WTC11 (cell line): ENCODE data around the gene CCDC12. TPM values are rescaled to one million over a fixed set of nuclear protein-coding genes. Genes with fewer than 3 reads are reported as not detected.
A peak's percentile ranks its signal among the peaks of the same experiment; 100 is the strongest.

Source experiments
- ATAC-seq: fragments of 200-7000 bp; cut with Tn5 transposase; 2 replicates; pipeline ENCODE4 v1.10.0; 2021; ENCODE audit warnings: mild to moderate bottlenecking, moderate library complexity
- CTCF ChIA-PET: fragments of 300-600 bp; sonication (Branson Sonifier 250); formaldehyde crosslinking; loops from one replicate; lab custom pipeline; 2021; ENCODE audit warnings: antibody characterized with exemption; lab: Charles Lee
- POLR2A ChIA-PET: fragments of 350-600 bp; sonication (Branson Sonifier 250); formaldehyde crosslinking; loops from one replicate; lab custom pipeline; 2021; ENCODE audit warnings: antibody characterized with exemption; lab: Charles Lee
- DNase-seq: peaks from one replicate; pipeline ENCODE4 v3.0.0; 2021; ENCODE audit warnings: low spot score
- H3K27ac Mint-ChIP-seq: 2 replicates; pipeline ENCODE4 v1.8.0; 2021; ENCODE audit warnings: mixed read lengths
- H3K27me3 Mint-ChIP-seq: 2 replicates; pipeline ENCODE4 v1.8.0; 2021; ENCODE audit warnings: low read depth, mild to moderate bottlenecking, moderate library complexity, mixed read lengths
- H3K36me3 Mint-ChIP-seq: 2 replicates; pipeline ENCODE4 v1.8.0; 2021; ENCODE audit warnings: mixed read lengths
- H3K4me1 Mint-ChIP-seq: 2 replicates; pipeline ENCODE4 v1.8.0; 2022; ENCODE audit warnings: mixed read lengths
- H3K4me3 Mint-ChIP-seq: 2 replicates; pipeline ENCODE4 v1.8.0; 2021; ENCODE audit warnings: mild to moderate bottlenecking, moderate library complexity, mixed read lengths
- H3K9me3 Mint-ChIP-seq: 2 replicates; pipeline ENCODE4 v1.8.0; 2021; ENCODE audit warnings: mixed read lengths
- CTCF ChIP-seq: fragments of 200-600 bp; IDR thresholded peaks from 2 replicates; pipeline ENCODE4 v1.8.0; 2022; ENCODE audit warnings: antibody characterized with exemption
- E2F4 ChIP-seq: sonication (generic); formaldehyde crosslinking; IDR thresholded peaks from 2 replicates; pipeline ENCODE4 v1.8.1; 2022; ENCODE audit warnings: low read depth, mild to moderate bottlenecking, moderate library complexity, missing genetic modification reagents, borderline replicate concordance
- FOXP1 ChIP-seq: sonication (generic); formaldehyde crosslinking; IDR thresholded peaks from 2 replicates; pipeline ENCODE4 v1.8.0; 2022; ENCODE audit warnings: missing genetic modification reagents, mild to moderate bottlenecking, moderate library complexity, borderline replicate concordance
- GRHL2 ChIP-seq: fragments of 250-450 bp; sonication (Bioruptor Pico); IDR thresholded peaks from 2 replicates; pipeline ENCODE4 v1.8.0; 2022; ENCODE audit warnings: mild to moderate bottlenecking, moderate library complexity; ENCODE audit not compliant: insufficient replicate concordance, severe bottlenecking
- GTF2I ChIP-seq: fragments of 250-450 bp; sonication (Bioruptor Pico); conservative IDR thresholded peaks from 2 replicates; pipeline ENCODE4 v1.4.0; 2021; ENCODE audit warnings: mild to moderate bottlenecking
- KAT7 ChIP-seq: sonication (generic); formaldehyde crosslinking; IDR thresholded peaks from 2 replicates; pipeline ENCODE4 v1.8.1; 2023; ENCODE audit warnings: missing genetic modification reagents, mild to moderate bottlenecking, borderline replicate concordance
- TP53 ChIP-seq: sonication (generic); formaldehyde crosslinking; IDR thresholded peaks from 2 replicates; pipeline ENCODE4 v1.8.1; 2023; ENCODE audit warnings: mild to moderate bottlenecking, missing genetic modification reagents
- total RNA-seq: library from RNA; stranded (reverse); gene quantifications from 3 replicates; pipeline ENCODE4 v1.2.3, GENCODE V29; 2021
- TF ChIP-seq, protein P1 (sequence below): sonication (generic); formaldehyde crosslinking; IDR thresholded peaks from 2 replicates; pipeline ENCODE4 v1.8.0; 2023; ENCODE audit warnings: missing genetic modification reagents
- TF ChIP-seq, protein P2 (sequence below): sonication (generic); formaldehyde crosslinking; IDR thresholded peaks from 2 replicates; pipeline ENCODE4 v1.8.1; 2023; ENCODE audit warnings: mild to moderate bottlenecking, missing genetic modification reagents, moderate library complexity
- TF ChIP-seq, protein P3 (sequence below): sonication (generic); formaldehyde crosslinking; IDR thresholded peaks from 2 replicates; pipeline ENCODE4 v1.8.1; 2023; ENCODE audit warnings: mild to moderate bottlenecking, missing genetic modification reagents
- TF ChIP-seq, protein P4 (sequence below): sonication (generic); formaldehyde crosslinking; IDR thresholded peaks from 2 replicates; pipeline ENCODE4 v1.8.0; 2022; ENCODE audit warnings: missing genetic modification reagents
- TF ChIP-seq, protein P5 (sequence below): sonication (generic); formaldehyde crosslinking; conservative IDR thresholded peaks from 2 replicates; pipeline ENCODE4 v1.8.1; 2023; ENCODE audit warnings: mild to moderate bottlenecking, low read depth, missing genetic modification reagents, moderate library complexity
- TF ChIP-seq, protein P6 (sequence below): sonication (generic); formaldehyde crosslinking; IDR thresholded peaks from 2 replicates; pipeline ENCODE4 v1.8.1; 2023; ENCODE audit warnings: mild to moderate bottlenecking, missing genetic modification reagents, moderate library complexity

CCDC12 gene
- total RNA-seq, 1 experiment from 2014 or later: 59.1 TPM

DNA sequence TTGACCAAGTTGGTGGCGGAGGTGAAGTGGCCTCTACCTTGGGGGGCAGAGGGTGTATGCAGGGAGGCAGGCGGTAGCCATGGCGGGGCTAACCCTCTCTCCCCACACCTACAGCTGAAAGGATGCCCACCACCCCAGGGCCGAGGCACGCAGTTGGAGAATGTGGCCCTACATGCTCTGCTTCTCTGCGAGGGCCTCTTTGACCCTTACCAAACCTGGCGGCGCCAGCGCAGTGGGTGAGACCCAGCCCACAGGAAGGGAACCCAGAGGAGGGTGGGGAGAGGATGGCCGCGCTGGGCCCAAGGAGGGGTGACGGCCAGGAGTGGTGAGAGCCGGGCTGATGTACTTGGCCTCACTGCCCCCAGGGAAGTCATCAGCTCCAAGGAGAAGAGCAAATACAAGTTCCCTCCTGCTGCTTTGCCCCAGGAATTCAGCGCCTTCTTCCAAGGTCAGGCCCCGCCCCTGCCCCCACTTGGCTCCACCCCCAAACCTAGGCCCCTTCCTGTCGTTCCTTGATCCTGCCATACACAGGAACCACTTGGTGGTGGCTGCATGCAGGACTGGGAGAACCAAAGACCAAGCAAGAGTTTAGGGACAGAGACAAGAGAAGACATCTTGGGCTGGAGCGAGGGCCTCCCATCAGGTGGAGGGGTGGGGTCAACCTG is 12.7 kb upstream of the CCDC12 start:
- Mint-ChIP-seq H3K9me3 (no peaks in the 10 kb centered on the region), H3K4me3 (no peak overlapping the region), H3K36me3 (peaks cover 5% of the 10 kb centered on the region; the same call in 1 of the 2 replicates)
- DNase-seq: peak; percentile 45
- no peak for TF ChIP-seq GTF2I (CRISPR knock-in tag)
- no peak for TF ChIP-seq E2F4
- TF ChIP-seq, protein P1, sequence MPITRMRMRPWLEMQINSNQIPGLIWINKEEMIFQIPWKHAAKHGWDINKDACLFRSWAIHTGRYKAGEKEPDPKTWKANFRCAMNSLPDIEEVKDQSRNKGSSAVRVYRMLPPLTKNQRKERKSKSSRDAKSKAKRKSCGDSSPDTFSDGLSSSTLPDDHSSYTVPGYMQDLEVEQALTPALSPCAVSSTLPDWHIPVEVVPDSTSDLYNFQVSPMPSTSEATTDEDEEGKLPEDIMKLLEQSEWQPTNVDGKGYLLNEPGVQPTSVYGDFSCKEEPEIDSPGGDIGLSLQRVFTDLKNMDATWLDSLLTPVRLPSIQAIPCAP (CRISPR knock-in tag): no peak
- TF ChIP-seq, protein P2, sequence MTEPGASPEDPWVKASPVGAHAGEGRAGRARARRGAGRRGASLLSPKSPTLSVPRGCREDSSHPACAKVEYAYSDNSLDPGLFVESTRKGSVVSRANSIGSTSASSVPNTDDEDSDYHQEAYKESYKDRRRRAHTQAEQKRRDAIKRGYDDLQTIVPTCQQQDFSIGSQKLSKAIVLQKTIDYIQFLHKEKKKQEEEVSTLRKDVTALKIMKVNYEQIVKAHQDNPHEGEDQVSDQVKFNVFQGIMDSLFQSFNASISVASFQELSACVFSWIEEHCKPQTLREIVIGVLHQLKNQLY (CRISPR knock-in tag): no peak
- no peak for TF ChIP-seq FOXP1 (CRISPR knock-in tag)
- TF ChIP-seq CTCF: no peak
- TF ChIP-seq GRHL2: no peak
- TF ChIP-seq, protein P3, sequence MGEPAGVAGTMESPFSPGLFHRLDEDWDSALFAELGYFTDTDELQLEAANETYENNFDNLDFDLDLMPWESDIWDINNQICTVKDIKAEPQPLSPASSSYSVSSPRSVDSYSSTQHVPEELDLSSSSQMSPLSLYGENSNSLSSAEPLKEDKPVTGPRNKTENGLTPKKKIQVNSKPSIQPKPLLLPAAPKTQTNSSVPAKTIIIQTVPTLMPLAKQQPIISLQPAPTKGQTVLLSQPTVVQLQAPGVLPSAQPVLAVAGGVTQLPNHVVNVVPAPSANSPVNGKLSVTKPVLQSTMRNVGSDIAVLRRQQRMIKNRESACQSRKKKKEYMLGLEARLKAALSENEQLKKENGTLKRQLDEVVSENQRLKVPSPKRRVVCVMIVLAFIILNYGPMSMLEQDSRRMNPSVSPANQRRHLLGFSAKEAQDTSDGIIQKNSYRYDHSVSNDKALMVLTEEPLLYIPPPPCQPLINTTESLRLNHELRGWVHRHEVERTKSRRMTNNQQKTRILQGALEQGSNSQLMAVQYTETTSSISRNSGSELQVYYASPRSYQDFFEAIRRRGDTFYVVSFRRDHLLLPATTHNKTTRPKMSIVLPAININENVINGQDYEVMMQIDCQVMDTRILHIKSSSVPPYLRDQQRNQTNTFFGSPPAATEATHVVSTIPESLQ (CRISPR knock-in tag): no peak
- TF ChIP-seq TP53 (CRISPR knock-in tag): no peak
- TF ChIP-seq, protein P4, sequence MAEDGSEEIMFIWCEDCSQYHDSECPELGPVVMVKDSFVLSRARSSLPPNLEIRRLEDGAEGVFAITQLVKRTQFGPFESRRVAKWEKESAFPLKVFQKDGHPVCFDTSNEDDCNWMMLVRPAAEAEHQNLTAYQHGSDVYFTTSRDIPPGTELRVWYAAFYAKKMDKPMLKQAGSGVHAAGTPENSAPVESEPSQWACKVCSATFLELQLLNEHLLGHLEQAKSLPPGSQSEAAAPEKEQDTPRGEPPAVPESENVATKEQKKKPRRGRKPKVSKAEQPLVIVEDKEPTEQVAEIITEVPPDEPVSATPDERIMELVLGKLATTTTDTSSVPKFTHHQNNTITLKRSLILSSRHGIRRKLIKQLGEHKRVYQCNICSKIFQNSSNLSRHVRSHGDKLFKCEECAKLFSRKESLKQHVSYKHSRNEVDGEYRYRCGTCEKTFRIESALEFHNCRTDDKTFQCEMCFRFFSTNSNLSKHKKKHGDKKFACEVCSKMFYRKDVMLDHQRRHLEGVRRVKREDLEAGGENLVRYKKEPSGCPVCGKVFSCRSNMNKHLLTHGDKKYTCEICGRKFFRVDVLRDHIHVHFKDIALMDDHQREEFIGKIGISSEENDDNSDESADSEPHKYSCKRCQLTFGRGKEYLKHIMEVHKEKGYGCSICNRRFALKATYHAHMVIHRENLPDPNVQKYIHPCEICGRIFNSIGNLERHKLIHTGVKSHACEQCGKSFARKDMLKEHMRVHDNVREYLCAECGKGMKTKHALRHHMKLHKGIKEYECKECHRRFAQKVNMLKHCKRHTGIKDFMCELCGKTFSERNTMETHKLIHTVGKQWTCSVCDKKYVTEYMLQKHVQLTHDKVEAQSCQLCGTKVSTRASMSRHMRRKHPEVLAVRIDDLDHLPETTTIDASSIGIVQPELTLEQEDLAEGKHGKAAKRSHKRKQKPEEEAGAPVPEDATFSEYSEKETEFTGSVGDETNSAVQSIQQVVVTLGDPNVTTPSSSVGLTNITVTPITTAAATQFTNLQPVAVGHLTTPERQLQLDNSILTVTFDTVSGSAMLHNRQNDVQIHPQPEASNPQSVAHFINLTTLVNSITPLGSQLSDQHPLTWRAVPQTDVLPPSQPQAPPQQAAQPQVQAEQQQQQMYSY (CRISPR knock-in tag): no peak
- no peak for TF ChIP-seq KAT7 (CRISPR knock-in tag)
- TF ChIP-seq, protein P5, sequence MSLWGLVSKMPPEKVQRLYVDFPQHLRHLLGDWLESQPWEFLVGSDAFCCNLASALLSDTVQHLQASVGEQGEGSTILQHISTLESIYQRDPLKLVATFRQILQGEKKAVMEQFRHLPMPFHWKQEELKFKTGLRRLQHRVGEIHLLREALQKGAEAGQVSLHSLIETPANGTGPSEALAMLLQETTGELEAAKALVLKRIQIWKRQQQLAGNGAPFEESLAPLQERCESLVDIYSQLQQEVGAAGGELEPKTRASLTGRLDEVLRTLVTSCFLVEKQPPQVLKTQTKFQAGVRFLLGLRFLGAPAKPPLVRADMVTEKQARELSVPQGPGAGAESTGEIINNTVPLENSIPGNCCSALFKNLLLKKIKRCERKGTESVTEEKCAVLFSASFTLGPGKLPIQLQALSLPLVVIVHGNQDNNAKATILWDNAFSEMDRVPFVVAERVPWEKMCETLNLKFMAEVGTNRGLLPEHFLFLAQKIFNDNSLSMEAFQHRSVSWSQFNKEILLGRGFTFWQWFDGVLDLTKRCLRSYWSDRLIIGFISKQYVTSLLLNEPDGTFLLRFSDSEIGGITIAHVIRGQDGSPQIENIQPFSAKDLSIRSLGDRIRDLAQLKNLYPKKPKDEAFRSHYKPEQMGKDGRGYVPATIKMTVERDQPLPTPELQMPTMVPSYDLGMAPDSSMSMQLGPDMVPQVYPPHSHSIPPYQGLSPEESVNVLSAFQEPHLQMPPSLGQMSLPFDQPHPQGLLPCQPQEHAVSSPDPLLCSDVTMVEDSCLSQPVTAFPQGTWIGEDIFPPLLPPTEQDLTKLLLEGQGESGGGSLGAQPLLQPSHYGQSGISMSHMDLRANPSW: no peak
- TF ChIP-seq, protein P6, sequence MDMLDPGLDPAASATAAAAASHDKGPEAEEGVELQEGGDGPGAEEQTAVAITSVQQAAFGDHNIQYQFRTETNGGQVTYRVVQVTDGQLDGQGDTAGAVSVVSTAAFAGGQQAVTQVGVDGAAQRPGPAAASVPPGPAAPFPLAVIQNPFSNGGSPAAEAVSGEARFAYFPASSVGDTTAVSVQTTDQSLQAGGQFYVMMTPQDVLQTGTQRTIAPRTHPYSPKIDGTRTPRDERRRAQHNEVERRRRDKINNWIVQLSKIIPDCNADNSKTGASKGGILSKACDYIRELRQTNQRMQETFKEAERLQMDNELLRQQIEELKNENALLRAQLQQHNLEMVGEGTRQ: no peak
- TF ChIP-seq, all 79 proteins: peak for 0
- ATAC-seq: no peak; the same call in 1 of the 2 replicates
- ChIA-PET POLR2A (no interaction called here), CTCF (interaction anchor here (2.8 kb wide), 1 partner anchor 9 kb away, joined by 21 read pairs; no protein-coding TSS in a partner anchor)
- no peak overlapping the region for H3K27ac Mint-ChIP-seq
- no peaks in the 10 kb centered on the region for H3K27me3 Mint-ChIP-seq
- H3K4me1 Mint-ChIP-seq: peaks cover 32% of the 10 kb centered on the region
